ENCODE results near the gene DEAF1. TPM values are rescaled to one million over a fixed set of nuclear protein-coding genes. Genes with fewer than 3 reads are reported as not detected.
A peak's percentile ranks its signal among the peaks of the same experiment; 100 is the strongest.

Gene DEAF1
- total RNA-seq, 1 experiment from 2014 or later: 33.9 TPM

GRCh38 chr11:615504-616319 is 79.3 kb downstream of the DEAF1 start, which contains the start of gene IRF7 (continued):
- peak; percentile 91 for TF ChIP-seq POLR2AphosphoS5 (IDR thresholded peaks at IDR 0.05; ENCODE audit: low read depth, low read length)
- TF ChIP-seq YY1 (IDR thresholded peaks at IDR 0.05; ENCODE audit: extremely low read depth, insufficient replicate concordance, low read depth, low read length): peak; percentile 6
- no peak for TF ChIP-seq SRF (IDR thresholded peaks at IDR 0.05; ENCODE audit: low read depth)
- no peak for TF ChIP-seq EZH2 (IDR thresholded peaks at IDR 0.05)
- no peak for TF ChIP-seq ATF3 (IDR thresholded peaks at IDR 0.05)
- TF ChIP-seq, protein P1, sequence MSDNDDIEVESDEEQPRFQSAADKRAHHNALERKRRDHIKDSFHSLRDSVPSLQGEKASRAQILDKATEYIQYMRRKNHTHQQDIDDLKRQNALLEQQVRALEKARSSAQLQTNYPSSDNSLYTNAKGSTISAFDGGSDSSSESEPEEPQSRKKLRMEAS (IDR thresholded peaks at IDR 0.05): peak; percentile 48; the same call in 1 of the 2 replicates
- TF ChIP-seq POLR2A (IDR thresholded peaks at IDR 0.05; ENCODE audit: borderline replicate concordance, extremely low read depth, insufficient read depth, insufficient read length): peak; percentile 54
- TF ChIP-seq ZBTB33 (IDR thresholded peaks at IDR 0.05; ENCODE audit: extremely low read depth, insufficient replicate concordance, low read length): peak; percentile 16
- TF ChIP-seq RAD21 (IDR thresholded peaks at IDR 0.05; ENCODE audit: low read depth): no peak
- TF ChIP-seq ZNF274 (IDR thresholded peaks at IDR 0.05; ENCODE audit: low read depth, low read length): no peak
- TF ChIP-seq ELF1 (IDR thresholded peaks at IDR 0.05; ENCODE audit: borderline replicate concordance, low read depth): no peak

Data from HCT116 (cell line).